HEK293T (cell line): ENCODE data around the gene SHLD1.

Source experiments
- LEF1 ChIP-seq: fragments of 450-650 bp; IDR thresholded peaks from 2 replicates; pipeline ENCODE4 v1.6.1; 2017; ENCODE audit warnings: mild to moderate bottlenecking, borderline replicate concordance
- NFRKB ChIP-seq: fragments of 450-650 bp; IDR thresholded peaks from 2 replicates; pipeline ENCODE4 v1.6.1; 2016; ENCODE audit warnings: mild to moderate bottlenecking, moderate library complexity

DNA sequence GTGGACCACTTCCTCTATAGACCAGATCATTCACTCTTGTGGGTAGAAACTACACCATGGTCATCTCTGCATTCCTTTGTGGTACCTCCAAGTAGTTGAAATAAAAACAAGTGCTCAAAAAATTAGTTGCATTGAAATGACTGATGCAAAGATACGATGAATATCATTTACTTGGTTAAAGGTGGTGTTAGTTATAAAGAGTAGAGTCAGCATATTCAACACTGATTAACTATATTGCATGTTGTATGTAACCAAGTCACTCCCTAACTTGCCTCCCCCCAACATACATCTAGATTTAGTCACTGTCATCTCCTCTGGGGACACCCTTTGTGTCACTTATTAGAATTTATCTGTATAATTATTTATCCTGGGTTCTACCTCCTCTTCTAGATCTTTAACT lies 77.7 kb downstream of the SHLD1 start:
- no peak for TF ChIP-seq LEF1
- no peak for TF ChIP-seq NFRKB
